ENCODE data around the gene RFNG. TPM values are rescaled to one million over a fixed set of nuclear protein-coding genes. Genes with fewer than 3 reads are reported as not detected.

RFNG gene
- total and polyA plus RNA-seq, 2 of the 13 experiments (the other 11 are each of a cell fraction or from before 2014, with no cell fraction given) = 61.4 to 64.0 TPM

- TF ChIP-seq, protein P1, sequence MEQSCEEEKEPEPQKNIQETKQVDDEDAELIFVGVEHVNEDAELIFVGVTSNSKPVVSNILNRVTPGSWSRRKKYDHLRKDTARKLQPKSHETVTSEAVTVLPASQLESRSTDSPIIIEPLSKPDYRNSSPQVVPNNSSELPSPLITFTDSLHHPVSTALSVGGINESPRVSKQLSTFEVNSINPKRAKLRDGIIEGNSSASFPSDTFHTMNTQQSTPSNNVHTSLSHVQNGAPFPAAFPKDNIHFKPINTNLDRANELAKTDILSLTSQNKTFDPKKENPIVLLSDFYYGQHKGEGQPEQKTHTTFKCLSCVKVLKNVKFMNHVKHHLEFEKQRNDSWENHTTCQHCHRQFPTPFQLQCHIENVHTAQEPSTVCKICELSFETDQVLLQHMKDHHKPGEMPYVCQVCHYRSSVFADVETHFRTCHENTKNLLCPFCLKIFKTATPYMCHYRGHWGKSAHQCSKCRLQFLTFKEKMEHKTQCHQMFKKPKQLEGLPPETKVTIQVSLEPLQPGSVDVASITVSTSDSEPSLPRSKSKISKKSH (CRISPR knock-in tag; IDR thresholded peaks at IDR 0.05; ENCODE audit: borderline replicate concordance) = peak; percentile 62; the same call in 1 of the 2 replicates
- 0 out of 2 replicates have a peak, but pooled peaks have one; percentile 21 for TF ChIP-seq ZNF556 (CRISPR knock-in tag; IDR thresholded peaks at IDR 0.05; ENCODE audit: borderline replicate concordance)
- TF ChIP-seq CBX1 (IDR thresholded peaks at IDR 0.05; ENCODE audit: low read depth) = peak; percentile 15
- peak; percentile 66; the same call in 1 of the 2 replicates for TF ChIP-seq ZFX (CRISPR knock-in tag; IDR thresholded peaks at IDR 0.05; ENCODE audit: low read depth)
- 0 out of 2 replicates have a peak, but pooled peaks have one; percentile 23 for TF ChIP-seq MED1 (CRISPR knock-in tag; IDR thresholded peaks at IDR 0.05)
- TF ChIP-seq AGO2 (optimal IDR thresholded peaks at IDR 0.05; ENCODE audit: low read depth, low read length) = peak; percentile 98
- 0 out of 2 replicates have a peak, but pooled peaks have one; percentile 16 for TF ChIP-seq ZNF333 (CRISPR knock-in tag; IDR thresholded peaks at IDR 0.05; ENCODE audit: borderline replicate concordance)
- no peak for TF ChIP-seq TGIF2 (CRISPR knock-in tag; IDR thresholded peaks at IDR 0.05)
- TF ChIP-seq ZNF691 (CRISPR knock-in tag; IDR thresholded peaks at IDR 0.05; ENCODE audit: borderline replicate concordance, low read depth) = peak; percentile 73
- TF ChIP-seq HNRNPL (IDR thresholded peaks at IDR 0.05; ENCODE audit: low read depth, low read length) = peak; percentile 85
- TF ChIP-seq, protein P2, sequence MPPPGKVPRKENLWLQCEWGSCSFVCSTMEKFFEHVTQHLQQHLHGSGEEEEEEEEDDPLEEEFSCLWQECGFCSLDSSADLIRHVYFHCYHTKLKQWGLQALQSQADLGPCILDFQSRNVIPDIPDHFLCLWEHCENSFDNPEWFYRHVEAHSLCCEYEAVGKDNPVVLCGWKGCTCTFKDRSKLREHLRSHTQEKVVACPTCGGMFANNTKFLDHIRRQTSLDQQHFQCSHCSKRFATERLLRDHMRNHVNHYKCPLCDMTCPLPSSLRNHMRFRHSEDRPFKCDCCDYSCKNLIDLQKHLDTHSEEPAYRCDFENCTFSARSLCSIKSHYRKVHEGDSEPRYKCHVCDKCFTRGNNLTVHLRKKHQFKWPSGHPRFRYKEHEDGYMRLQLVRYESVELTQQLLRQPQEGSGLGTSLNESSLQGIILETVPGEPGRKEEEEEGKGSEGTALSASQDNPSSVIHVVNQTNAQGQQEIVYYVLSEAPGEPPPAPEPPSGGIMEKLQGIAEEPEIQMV (CRISPR knock-in tag; IDR thresholded peaks at IDR 0.05; ENCODE audit: low read depth) = 0 out of 2 replicates have a peak, but pooled peaks have one; percentile 43
Observed at GRCh38 chr17:81998691-81999438, 52.7 kb downstream of the RFNG start (continued).
